Neural progenitor cell (in vitro differentiated cells): ENCODE measurements around the gene KIAA0232.

ENCODE experiments used
- CTCF ChIP-seq: fragments of 200-600 bp; sonication (generic); IDR thresholded peaks from 2 replicates; pipeline ENCODE4 v1.5.1; 2017; ENCODE audit warnings: antibody characterized with exemption, mild to moderate bottlenecking
- EZH2 ChIP-seq: fragments of 200-600 bp; sonication (generic); IDR thresholded peaks from 2 replicates; pipeline ENCODE4 v1.6.1; 2017; ENCODE audit warnings: antibody characterized with exemption, mild to moderate bottlenecking, moderate library complexity
- EZH2phosphoT487 ChIP-seq: fragments of 200-600 bp; sonication (generic); IDR thresholded peaks from 2 replicates; pipeline ENCODE4 v1.6.1; 2017; ENCODE audit warnings: antibody characterized with exemption

GRCh38 chr4:6894528-6895498, 112.3 kb downstream of the KIAA0232 start:
- TF ChIP-seq CTCF (no peak), EZH2phosphoT487 (no peak), EZH2 (no peak)
